Sigmoid colon (tissue), 7 donors: ENCODE data around the gene SNTG2. TPM values are rescaled to one million over a fixed set of nuclear protein-coding genes. Genes with fewer than 3 reads are reported as not detected.

Experiments used
- DNase-seq: peaks from one replicate; pipeline ENCODE4 v3.0.0-alpha.2; 2019
- H3K27ac ChIP-seq, 4 donors: fragments of 200-600 bp; sonication (generic); one replicate each; pipeline ENCODE4 v1.5.1; 2016 to 2019; ENCODE audit warnings: mild to moderate bottlenecking in 1 of 4
- H3K27me3 ChIP-seq, 3 donors: fragments of 200-600 bp; sonication (generic); one replicate each; pipeline ENCODE4 v1.5.1; 2019; ENCODE audit warnings: mild to moderate bottlenecking in 1 of 3
- H3K36me3 ChIP-seq, 4 donors: fragments of 200-600 bp; sonication (generic); one replicate each; pipeline ENCODE4 v1.5.1; 2016 to 2019
- H3K4me1 ChIP-seq, 4 donors: fragments of 200-600 bp; sonication (generic); one replicate each; pipeline ENCODE4 v1.5.1; 2017 to 2019
- H3K4me3 ChIP-seq, 4 donors: fragments of 200-600 bp; sonication (generic); one replicate each; pipeline ENCODE4 v1.5.1; 2017 to 2019; ENCODE audit warnings: mild to moderate bottlenecking in 2 of 4, moderate library complexity in 1 of 4
- H3K9me3 ChIP-seq, 4 donors: fragments of 200-600 bp in 3 of 4; sonication (generic) in 3 of 4; one replicate each; pipeline versions ENCODE4 v1.5.1 to v1.6.1; 2013 to 2019
- CTCF ChIP-seq, 4 experiments: fragments of 450-650 bp in 3 of 4; fragments of 200-600 bp in 1 of 4; IDR thresholded peaks; one replicate each; pipeline ENCODE4 v1.5.1; 2016 to 2019; ENCODE audit warnings: antibody characterized with exemption in 4 of 4, mild to moderate bottlenecking in 3 of 4, moderate library complexity in 2 of 4
- EP300 ChIP-seq, 4 donors: sonication (generic); formaldehyde crosslinking; IDR thresholded peaks; one replicate each; pipeline ENCODE4 v1.6.1; 2017; ENCODE audit warnings: antibody characterized with exemption in 4 of 4
- POLR2A ChIP-seq, 2 donors: fragments of 450-650 bp; IDR thresholded peaks; one replicate each; pipeline ENCODE4 v1.6.1; 2016; ENCODE audit warnings: antibody characterized with exemption in 2 of 2, mild to moderate bottlenecking in 2 of 2, moderate library complexity in 2 of 2
- POLR2AphosphoS5 ChIP-seq, 4 donors: sonication (generic); formaldehyde crosslinking; IDR thresholded peaks; one replicate each; pipeline ENCODE4 v1.6.1; 2017; ENCODE audit warnings: antibody characterized with exemption in 4 of 4
- WGBS, 2 donors: extraction: QIAGEN DNeasy Blood & Tissue Kit; methylation state at CpG; one replicate each; pipeline ENCODE4 v1.1.7; 2013; 5-methylcytosine and 5-hydroxymethylcytosine counted together
- intact Hi-C: fragments of 100-400 bp; cut with DNase I; formaldehyde crosslinking; loops from one replicate; pipeline ENCODE4 v1.15.1; 2023
- polyA plus RNA-seq, 3 donors: library from polyadenylated mRNA; stranded (reverse); fragments of 200-250 nt; gene quantifications; one replicate each; pipeline ENCODE4 v1.2.3, GENCODE V29; 2013
- total RNA-seq, 4 donors: library from RNA; depleted of rRNA; stranded (reverse); fragments of >200 nt; gene quantifications; one replicate each; pipeline ENCODE4 v1.1.0, GENCODE V29; 2016
- donor health status: healthy with polysubstance abuse.
- donor health status: Bipolar disorder and iron deficiency.
- donor health status: healthy.

The SNTG2 gene
- total and polyA plus RNA-seq, 7 donors: 0.60 to 5.2 (median 1.9) TPM; not detected in 1

- H3K4me3 ChIP-seq: no peak overlapping the region
- DNase-seq: no peak
- TF ChIP-seq POLR2A (IDR thresholded peaks at IDR 0.05) (no peak), POLR2AphosphoS5 (IDR thresholded peaks at IDR 0.05) (no peak), EP300 (IDR thresholded peaks at IDR 0.05) (no peak), CTCF (IDR thresholded peaks at IDR 0.05) (no peak)
- no peaks in the 10 kb centered on the region for H3K36me3 ChIP-seq
- H3K27me3 ChIP-seq: no peaks in the 10 kb centered on the region
- H3K9me3 ChIP-seq: no peaks in the 10 kb centered on the region
- intact Hi-C loops: no loop called here
- H3K4me1 ChIP-seq: no peaks in the 10 kb centered on the region
- 50 to 80% methylated on average over 14 of the region's 14 CpGs for WGBS, 2 donors
- no peak overlapping the region for H3K27ac ChIP-seq
These were observed 20.7 kb upstream of the SNTG2 start for GRCh38 chr2:929925-930324.

GRCh38 chr2:930935-931334, 19.7 kb upstream of the SNTG2 start:
- no peak overlapping the region for H3K27ac ChIP-seq
- H3K4me3 ChIP-seq: no peak overlapping the region
- no peaks in the 10 kb centered on the region for H3K9me3 ChIP-seq
- 25 to 72% methylated on average over 4 of the region's 4 CpGs for WGBS, 2 donors
- no peaks in the 10 kb centered on the region for H3K36me3 ChIP-seq
- intact Hi-C loops: no loop called here
- no peaks in the 10 kb centered on the region for H3K4me1 ChIP-seq
- no peak for TF ChIP-seq CTCF (IDR thresholded peaks at IDR 0.05)
- TF ChIP-seq POLR2A (IDR thresholded peaks at IDR 0.05): no peak
- no peak for TF ChIP-seq POLR2AphosphoS5 (IDR thresholded peaks at IDR 0.05)
- no peak for TF ChIP-seq EP300 (IDR thresholded peaks at IDR 0.05)
- no peak for DNase-seq
- H3K27me3 ChIP-seq: no peaks in the 10 kb centered on the region

- no peaks in the 10 kb centered on the region for H3K27me3 ChIP-seq
- no peaks in the 10 kb centered on the region for H3K4me1 ChIP-seq
- no peaks in the 10 kb centered on the region for H3K36me3 ChIP-seq
- no peak for DNase-seq
- no peak overlapping the region for H3K4me3 ChIP-seq
- H3K27ac ChIP-seq: no peak overlapping the region
- no peaks in the 10 kb centered on the region for H3K9me3 ChIP-seq
- intact Hi-C loops: no loop called here
- TF ChIP-seq EP300 (IDR thresholded peaks at IDR 0.05) (no peak), POLR2A (IDR thresholded peaks at IDR 0.05) (no peak), CTCF (IDR thresholded peaks at IDR 0.05) (no peak), POLR2AphosphoS5 (IDR thresholded peaks at IDR 0.05) (no peak)
- WGBS, 2 donors: 82 to 87% methylated on average over 29 to 31 of the region's 31 CpGs
These were observed 18.1 kb upstream of the SNTG2 start for GRCh38 chr2:932320-933115.

- Histone ChIP-seq H3K9me3 (no peaks in the 10 kb centered on the region), H3K4me1 (no peaks in the 10 kb centered on the region), H3K27ac (no peak overlapping the region), H3K36me3 (no peaks in the 10 kb centered on the region), H3K4me3 (no peak overlapping the region), H3K27me3 (no peaks in the 10 kb centered on the region)
- WGBS, 2 donors: 81 to 86% methylated on average over 17 of the region's 17 CpGs
- intact Hi-C loops: no loop called here
- no peak for DNase-seq
- no peak for TF ChIP-seq EP300 (IDR thresholded peaks at IDR 0.05)
- TF ChIP-seq POLR2A (IDR thresholded peaks at IDR 0.05): no peak
- TF ChIP-seq POLR2AphosphoS5 (IDR thresholded peaks at IDR 0.05): no peak
- no peak for TF ChIP-seq CTCF (IDR thresholded peaks at IDR 0.05)
These were observed 16.8 kb upstream of the SNTG2 start for GRCh38 chr2:933734-934295.
